ENCODE measurements around the gene PRKN.
"Not testable (repeated sequence)": the region's sequence is repeated elsewhere in the genome, so short reads cannot be mapped to it uniquely, and the experiment has no call there.

Gene PRKN

GRCh38 chr6:161534264-161534873 is 1193.2 kb downstream of the PRKN start:
- Histone ChIP-seq H3K27ac (no peak overlapping the region), H3K4me3 (no peak overlapping the region)

GRCh38 chr6:161533266-161533665 is 1194.3 kb downstream of the PRKN start:
- Histone ChIP-seq H3K4me3 (no peak overlapping the region), H3K27ac (no peak overlapping the region)

GRCh38 chr6:161532536-161532935 is 1195.0 kb downstream of the PRKN start:
- H3K4me3 ChIP-seq, result no peak overlapping the region
- H3K27ac ChIP-seq, result no peak overlapping the region

GRCh38 chr6:161526794-161527193 is 1200.8 kb downstream of the PRKN start:
- Histone ChIP-seq H3K27ac (no peak overlapping the region), H3K4me3 (no peak overlapping the region)

- Histone ChIP-seq H3K27ac (no peak overlapping the region), H3K4me3 (no peak overlapping the region)
These were observed 1204.2 kb downstream of the PRKN start for GRCh38 chr6:161523362-161523761.

- no peak overlapping the region for H3K4me3 ChIP-seq
- no peak overlapping the region for H3K27ac ChIP-seq
These were observed 1205.3 kb downstream of the PRKN start for GRCh38 chr6:161522276-161522675.

- no peak overlapping the region for H3K4me3 ChIP-seq
- H3K27ac ChIP-seq, result no peak overlapping the region
These were observed 1216.0 kb downstream of the PRKN start for GRCh38 chr6:161511447-161512095.

- no peak overlapping the region for H3K4me3 ChIP-seq
- H3K27ac ChIP-seq, result no peak overlapping the region
These were observed 1219.2 kb downstream of the PRKN start for GRCh38 chr6:161508341-161508740.

GRCh38 chr6:161507375-161507774 is 1220.2 kb downstream of the PRKN start:
- Histone ChIP-seq H3K27ac (no peak overlapping the region), H3K4me3 (no peak overlapping the region)

GRCh38 chr6:161503570-161503969 is 1224.0 kb downstream of the PRKN start:
- no peak overlapping the region for H3K27ac ChIP-seq
- no peak overlapping the region for H3K4me3 ChIP-seq

- Histone ChIP-seq H3K4me3 (no peak overlapping the region), H3K27ac (no peak overlapping the region)
These were observed 1228.7 kb downstream of the PRKN start for GRCh38 chr6:161498881-161499280.

- Histone ChIP-seq H3K27ac (no peak overlapping the region), H3K4me3 (no peak overlapping the region)
These were observed 1229.2 kb downstream of the PRKN start for GRCh38 chr6:161498359-161498758.

GRCh38 chr6:161496941-161497340 is 1230.6 kb downstream of the PRKN start:
- Histone ChIP-seq H3K4me3 (no peak overlapping the region), H3K27ac (no peak overlapping the region)

- H3K27ac ChIP-seq, H3K4me3 ChIP-seq: not testable (repeated sequence)
These were observed 1231.3 kb downstream of the PRKN start for GRCh38 chr6:161496271-161496670.

GRCh38 chr6:161494566-161494965 is 1233.0 kb downstream of the PRKN start:
- H3K27ac ChIP-seq, result no peak overlapping the region
- H3K4me3 ChIP-seq, result no peak overlapping the region

GRCh38 chr6:161493576-161494118 is 1233.9 kb downstream of the PRKN start:
- Histone ChIP-seq H3K27ac (no peak overlapping the region), H3K4me3 (no peak overlapping the region)

- no peak overlapping the region for H3K27ac ChIP-seq
These were observed 1237.8 kb downstream of the PRKN start for GRCh38 chr6:161489626-161490306.

GRCh38 chr6:161487694-161488093 is 1239.9 kb downstream of the PRKN start:
- H3K27ac ChIP-seq, result no peak overlapping the region
- H3K4me3 ChIP-seq, result no peak overlapping the region

More at GRCh38 chr6:161489626-161490306, 1237.8 kb downstream of the PRKN start:
- no peak overlapping the region for H3K4me3 ChIP-seq

GRCh38 chr6:161487217-161487531 is 1240.4 kb downstream of the PRKN start:
- H3K27ac ChIP-seq, result no peak overlapping the region
- H3K4me3 ChIP-seq, result no peak overlapping the region

- Histone ChIP-seq H3K4me3 (no peak overlapping the region), H3K27ac (no peak overlapping the region)
These were observed 1241.0 kb downstream of the PRKN start for GRCh38 chr6:161486361-161487216.
